Ovary (tissue), 3 donors: ENCODE results near the gene INPP5A.

Experiments used
- CTCF ChIP-seq, 3 donors: fragments of 450-650 bp in 2 of 3; fragments of 200-600 bp in 1 of 3; IDR thresholded peaks; one replicate each; pipeline versions ENCODE4 v1.5.1 to v1.8.0; 2016 to 2022; ENCODE audit warnings: antibody characterized with exemption in 3 of 3, mild to moderate bottlenecking in 1 of 3
- POLR2A ChIP-seq: fragments of 450-650 bp; IDR thresholded peaks from one replicate; pipeline ENCODE4 v1.6.1; 2017; ENCODE audit warnings: antibody characterized with exemption, mild to moderate bottlenecking, moderate library complexity
- donor health status: DM: no; HTN: no; CAD: no.

- no peak for TF ChIP-seq CTCF (IDR thresholded peaks at IDR 0.05)
- TF ChIP-seq POLR2A = no peak
These were observed 35.0 kb downstream of the INPP5A start for GRCh38 chr10:132572545-132572937.
